Stimulated activated CD4-positive, alpha-beta T cell treated with anti-CD3 and anti-CD28 coated beads, TNF-alpha, amount 100 ng/mL, for 4 hours (primary cell): ENCODE measurements around the gene EBI3.
"Not testable (repeated sequence)": the region's sequence is repeated elsewhere in the genome, so short reads cannot be mapped to it uniquely, and the experiment has no call there.

Experiments
- DNase-seq, 3 experiments: peaks; one replicate each; pipeline ENCODE4 v3.0.0-alpha.2; 2020; ENCODE audit warnings: low read depth in 3 of 3

The EBI3 gene

DNA sequence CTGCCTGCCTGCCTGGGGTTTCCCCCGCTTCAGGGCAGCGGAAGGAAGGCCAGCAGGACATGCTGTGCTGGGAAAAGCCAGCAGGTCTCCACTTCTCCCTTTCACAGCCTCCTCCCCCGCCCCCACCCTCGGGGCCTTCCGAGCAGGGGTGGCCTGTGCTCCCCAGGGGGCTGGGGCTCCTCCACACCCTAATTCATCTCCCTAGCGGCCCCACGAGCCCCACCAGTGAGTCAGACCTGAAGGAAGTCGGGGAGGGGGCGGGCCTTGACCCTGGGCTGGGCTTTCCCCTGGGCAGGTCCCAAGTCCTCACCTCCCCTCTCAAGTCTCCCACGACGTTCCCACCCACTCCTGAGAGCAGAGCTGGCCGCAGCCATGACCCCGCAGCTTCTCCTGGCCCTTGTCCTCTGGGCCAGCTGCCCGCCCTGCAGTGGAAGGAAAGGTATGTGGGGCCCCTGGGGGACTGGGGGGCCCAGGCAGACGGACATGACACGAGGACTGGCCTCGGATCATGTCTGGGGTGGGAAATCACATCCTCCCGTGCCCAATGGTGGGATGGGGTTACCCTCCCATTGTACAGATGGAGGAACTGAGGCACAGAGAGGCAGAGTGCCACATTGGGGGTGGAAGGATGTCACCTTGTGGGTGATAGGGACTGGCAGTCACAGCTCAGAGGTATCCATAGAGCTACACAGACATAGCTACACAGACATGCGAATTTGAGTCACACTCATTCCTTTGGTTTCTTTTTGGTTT is at the start of gene EBI3:
Gene EBI3, plus strand, starts transcription at position 345 of the 753 bp plus-strand sequence. Its CDS starts 28 bp downstream, at position 373.
- peak in 1 of 3 experiments; percentile 25 for DNase-seq

DNA sequence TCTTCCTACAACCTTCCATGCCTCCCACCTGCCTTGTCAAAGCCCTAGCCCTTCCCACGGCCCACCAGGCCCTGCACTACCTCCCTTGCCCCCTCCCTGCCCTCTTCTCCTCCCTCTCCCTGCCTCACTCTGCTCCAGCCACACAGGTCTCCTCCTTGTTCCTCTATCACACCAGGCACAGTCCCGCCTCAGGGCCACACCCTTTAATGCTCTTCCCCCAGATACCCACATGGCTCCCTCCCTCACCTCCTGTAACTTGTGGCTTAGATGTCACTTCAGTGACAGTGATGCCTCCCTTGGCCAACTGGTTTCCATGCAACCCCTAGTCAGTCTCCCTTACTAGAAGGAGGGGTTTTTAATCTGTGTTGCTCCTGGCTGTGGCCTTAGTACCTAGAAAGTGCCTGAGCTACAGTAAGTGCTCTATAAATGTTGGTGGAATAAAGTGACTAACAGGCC is 48.2 kb upstream of the EBI3 start:
- DNase-seq: no peak

DNA sequence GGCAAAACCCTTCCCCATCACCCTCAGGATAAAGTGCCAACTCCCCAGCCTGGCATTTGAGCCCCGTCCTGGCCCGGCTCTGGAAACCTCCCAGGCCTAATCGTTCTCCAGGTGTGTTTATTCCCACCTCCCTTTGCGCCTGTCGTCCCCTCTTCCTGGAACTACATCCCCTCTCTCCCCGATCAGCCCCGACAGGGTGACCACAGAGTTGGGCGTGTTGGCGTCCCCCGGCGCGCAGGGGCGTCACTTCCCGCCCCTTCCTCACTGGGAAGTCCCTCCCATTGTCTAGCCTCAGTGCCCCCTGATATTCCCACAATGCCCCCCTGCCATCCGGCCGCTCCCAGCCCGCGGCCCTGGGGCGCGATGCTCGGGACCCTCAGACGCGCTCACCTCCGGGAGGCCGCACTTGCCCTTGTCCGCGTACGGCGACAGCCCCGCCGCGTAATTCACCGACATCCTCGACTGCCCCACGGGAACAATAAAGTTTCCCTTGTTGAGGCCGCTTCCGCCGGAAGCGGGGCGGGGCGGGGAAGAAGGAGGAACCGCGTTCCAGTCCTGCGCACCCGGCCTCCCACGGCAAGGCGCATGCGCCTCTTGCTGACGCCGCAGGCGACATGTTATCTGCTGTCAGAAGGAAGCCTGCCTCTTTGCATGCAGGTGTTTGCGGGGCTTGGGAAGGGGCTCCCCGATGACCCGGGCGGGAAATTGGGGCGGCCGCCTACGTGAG is 47.1 kb upstream of the EBI3 start, which contains the start of the genes ANKRD24 and SIRT6:
Gene ANKRD24, plus strand, starts transcription at position 606 of the 727 bp plus-strand sequence. CDS start 3,737 bp downstream, outside the sequence.
Gene SIRT6, minus strand, starts transcription at position 480 of the 727 bp plus-strand sequence. Its CDS starts 24 bp downstream, at position 456.
- peak; percentile 90 to 93 (median 92) for DNase-seq

DNA sequence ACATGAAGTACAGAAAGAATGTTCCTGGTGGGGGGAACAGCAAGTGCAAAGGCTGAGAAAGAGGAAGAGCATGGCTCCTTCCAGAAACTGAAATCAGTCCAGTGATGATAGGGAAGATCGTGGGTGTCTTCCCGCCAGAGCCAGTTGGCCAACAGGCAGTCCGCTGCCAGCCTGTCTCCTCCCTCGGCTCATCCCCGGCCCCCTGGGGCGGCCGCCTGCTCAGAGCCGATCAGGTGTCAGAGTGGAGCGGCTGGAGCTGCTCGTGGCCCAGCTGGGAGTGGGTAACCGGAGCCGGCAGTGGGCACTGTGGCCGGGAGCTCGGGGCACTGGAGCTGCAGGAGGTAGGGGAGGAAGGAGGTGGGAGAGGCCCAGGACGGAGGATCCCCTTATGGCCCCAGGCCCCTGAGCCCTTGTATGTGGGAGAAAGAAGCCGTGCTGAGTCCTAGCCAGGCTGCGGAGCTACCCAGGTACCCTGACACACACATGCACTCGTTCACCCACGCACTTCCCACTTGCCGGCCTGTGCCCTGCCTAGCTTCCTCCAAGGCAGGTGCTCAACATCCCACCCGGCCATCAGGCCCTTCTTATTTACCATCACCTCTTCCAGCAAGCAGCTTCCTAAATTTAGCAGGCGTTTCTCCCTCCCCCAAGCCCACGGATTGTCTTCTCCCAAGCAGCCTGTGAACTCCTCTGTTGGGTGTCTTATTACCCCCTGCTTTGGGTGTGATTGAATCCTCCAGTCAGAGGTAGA is 45.2 kb upstream of the EBI3 start:
- DNase-seq: no peak

DNA sequence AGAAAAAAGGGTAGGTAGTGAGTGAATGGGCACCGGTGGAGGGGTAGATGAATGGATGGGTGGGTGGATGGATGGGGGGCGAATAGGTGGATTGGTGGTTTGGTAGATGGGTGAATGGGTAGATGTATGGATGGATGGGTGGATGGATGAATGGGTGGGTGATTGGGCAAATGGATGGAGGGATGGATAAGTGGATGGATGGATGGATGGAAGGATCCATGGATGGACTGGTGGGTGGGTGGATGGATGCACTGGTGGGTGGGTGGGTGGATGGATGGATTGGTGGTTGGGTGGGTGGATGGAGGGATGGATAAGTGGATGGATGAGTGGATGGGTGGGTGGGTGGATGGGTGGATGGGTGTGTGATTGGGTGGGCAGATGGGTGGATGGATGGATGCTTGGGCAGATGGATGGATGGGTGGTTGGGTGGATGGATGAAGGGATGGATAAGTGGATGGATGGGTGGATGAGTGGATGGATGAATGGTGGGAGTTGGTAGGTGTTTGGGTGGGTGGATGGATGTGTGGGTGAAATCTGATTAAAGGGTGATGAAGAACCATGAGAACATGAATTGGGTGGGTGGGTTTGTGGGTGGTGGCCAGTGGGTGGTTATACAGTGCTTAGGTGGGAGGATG is 44.5 kb upstream of the EBI3 start:
- no peak for DNase-seq

DNA sequence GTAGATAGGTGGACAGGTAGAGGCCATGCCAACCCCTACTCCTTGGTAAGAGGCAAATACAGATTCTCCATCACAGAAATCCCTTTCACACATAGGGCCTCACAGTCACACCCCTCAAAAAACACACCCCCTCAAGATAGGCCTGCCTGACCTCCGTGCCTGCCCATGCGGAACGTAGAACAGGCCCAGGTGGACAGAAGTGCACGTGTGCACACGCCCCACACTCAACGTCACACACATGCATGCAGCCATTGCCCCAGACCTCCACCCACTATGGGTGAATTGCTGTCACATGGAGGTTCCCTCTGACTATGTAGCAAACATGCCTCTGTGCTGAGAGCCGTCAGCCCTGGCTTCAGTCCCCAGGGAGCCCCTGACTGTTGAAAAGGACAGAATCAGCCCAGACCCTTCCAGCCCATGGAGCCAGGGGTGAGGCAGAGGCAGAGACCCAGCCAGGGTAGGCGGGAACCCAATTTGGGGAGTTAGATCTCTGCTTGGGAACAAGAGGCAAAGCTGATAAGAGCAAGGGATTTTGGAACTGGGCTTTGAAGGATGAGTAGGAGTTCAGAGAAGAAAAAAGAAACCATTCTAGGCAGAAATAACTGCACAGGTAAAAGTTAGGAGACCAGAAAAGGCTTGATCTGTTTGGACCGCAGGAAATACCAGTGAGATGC is 43.8 kb upstream of the EBI3 start:
- DNase-seq: no peak

DNA sequence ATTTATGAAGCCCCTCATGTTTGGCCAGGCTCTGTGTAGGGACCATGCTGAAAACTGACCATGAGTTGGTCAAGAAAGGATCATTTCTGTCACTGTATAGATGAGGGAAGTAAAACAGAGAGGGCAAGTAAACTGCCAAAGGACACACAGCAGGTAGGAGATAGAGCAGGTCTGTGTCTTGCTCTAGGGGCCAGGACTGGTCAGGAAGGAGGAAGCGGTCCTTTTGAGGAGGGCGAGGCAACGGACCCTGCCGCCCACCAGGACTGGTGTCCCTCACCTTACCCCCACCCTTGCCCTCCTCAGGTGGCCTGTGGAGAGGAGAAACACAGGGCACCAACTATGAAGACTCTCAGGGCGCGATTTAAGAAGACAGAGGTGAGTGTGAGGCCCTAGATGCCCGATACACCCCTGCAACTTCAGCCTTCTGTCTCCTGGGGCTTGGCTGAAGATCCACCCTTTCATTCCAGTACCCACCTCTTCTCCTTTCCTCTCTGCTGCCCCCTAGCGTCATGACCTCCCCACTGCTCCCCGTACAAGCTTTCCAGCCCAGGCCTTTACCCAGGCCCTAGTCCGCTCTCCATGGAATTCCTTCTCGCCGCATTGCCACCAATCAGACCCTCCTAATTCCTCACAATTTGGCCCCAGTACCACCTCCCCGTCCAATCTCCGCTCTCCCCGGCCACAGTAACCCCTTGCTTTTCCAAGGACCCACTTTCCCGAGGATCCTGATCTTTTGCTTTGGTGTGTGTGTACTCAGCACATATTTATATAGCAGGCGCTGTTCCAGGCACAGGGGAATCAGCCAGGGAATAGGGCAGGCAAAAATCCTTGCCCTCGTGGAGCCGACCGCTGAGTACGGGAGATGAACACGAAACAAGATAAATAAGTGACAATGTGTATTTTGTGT is 43.0 kb upstream of the EBI3 start:
- DNase-seq: peak; percentile 56 to 69 (median 64)

DNA sequence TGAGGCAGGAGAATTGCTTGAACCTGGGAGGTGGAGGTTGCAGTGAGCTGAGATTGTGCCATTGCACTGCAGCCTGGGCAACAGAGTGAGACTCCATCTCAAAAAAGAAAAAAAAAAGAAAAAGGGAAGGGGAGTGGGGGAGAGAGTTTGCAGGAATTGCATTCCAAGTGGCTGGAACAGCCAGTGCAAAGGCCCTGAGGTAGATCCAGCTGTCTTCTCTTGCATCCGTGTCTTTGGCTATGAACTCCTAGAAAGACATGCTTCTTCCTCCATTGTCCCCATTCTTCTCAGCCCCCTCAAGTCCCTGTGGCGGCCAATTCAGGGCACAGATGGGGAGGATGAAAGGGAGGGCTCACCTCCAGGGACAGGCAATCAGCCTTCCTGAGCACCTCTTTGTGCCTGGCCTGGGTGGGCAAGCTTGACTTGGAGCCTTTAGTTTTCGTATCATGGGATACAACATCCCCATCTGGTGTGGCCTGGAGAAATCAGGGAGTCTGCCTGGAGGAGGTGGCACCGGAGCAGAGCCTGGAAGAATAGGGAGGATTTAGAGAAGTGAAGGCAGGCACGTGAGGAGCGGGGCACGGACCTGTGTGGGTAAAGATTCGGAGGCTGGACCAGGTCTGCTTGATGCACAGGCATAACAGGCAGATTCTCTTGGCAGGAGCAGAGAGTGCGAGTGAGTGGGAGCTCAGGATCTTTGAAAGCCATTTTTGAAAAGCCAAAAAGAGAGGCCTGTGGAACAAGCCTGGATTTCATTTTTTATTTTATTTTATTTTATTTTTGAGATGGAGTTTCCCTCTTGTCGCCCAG is 41.8 kb upstream of the EBI3 start:
- no peak for DNase-seq

DNA sequence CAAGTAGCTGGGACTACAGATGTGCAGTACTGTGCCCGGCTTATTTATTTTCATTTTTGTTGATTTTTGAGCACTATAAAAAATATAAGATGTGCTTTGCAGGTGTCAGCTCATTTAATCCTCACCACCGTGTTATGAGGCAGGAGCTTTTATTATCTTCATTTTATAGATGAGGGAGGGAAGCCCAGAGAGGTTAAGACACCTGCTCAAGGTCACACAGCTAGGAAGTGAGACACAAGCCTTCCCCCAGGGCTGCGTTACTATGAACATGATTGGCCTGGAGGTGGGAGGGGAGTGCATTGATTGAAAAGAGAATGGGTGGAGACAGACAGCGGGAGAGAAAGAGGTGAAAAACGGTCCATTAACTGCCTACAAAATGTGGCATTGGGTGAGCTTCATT is 39.7 kb upstream of the EBI3 start:
- no peak for DNase-seq

DNA sequence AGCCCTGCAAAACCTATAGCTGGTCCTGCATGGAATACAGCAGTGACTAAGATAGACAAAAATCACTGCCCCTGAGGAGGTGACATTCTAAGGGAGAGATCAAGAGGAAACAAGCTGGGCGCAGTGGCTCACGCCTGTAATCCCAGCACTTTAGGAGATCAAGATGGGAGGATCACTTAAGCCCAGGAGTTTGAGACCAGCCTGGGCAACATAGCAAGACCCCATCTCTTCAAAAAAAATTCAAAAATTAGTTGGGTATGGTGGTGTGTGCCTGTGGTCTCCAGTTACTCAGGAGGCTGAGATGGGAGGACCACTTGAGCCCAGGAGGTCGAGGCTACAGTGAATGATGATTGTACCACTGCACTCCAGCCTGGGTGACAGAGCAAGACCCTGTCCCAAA is 36.8 kb upstream of the EBI3 start:
- DNase-seq: not testable (repeated sequence)

DNA sequence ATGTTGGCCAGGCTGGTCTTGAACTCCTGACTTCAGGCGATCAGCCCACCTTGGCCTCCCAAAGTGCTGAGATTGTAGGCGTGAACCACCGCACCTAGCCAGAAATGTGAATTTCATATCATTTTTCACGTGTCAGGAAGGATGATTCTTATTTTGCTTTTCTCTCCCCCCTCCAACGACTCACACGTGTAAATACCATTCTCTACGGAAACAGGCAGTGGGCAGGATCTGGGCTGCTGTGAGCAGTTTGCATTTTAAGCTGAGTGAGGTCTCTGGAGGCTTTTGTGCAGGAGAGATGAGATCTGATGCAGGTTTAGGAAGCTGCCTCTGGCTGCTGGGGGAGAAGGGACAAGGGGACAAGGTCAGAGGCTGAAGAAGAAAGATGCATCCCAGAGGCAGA is 35.0 kb upstream of the EBI3 start:
- no peak for DNase-seq

DNA sequence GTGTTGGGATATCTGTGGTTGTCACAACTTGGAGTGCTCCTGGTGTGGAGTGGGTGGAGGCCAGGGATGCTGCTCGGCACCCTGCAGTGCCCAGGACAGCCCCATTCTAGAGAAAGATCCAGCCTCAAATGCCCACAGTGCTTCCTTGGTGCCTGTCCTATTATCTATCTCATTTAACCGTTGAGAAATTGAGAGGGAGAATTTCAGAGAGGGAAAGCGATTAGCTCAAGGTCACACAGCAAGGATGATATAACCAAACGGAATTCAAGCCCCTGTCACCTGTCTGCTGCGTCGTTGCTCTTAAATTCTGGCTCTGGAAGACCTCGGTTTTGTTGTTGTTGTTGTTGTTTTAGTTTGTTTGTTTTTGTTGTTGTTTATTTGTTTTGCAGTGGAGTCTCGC is 33.3 kb upstream of the EBI3 start:
- DNase-seq: no peak

DNA sequence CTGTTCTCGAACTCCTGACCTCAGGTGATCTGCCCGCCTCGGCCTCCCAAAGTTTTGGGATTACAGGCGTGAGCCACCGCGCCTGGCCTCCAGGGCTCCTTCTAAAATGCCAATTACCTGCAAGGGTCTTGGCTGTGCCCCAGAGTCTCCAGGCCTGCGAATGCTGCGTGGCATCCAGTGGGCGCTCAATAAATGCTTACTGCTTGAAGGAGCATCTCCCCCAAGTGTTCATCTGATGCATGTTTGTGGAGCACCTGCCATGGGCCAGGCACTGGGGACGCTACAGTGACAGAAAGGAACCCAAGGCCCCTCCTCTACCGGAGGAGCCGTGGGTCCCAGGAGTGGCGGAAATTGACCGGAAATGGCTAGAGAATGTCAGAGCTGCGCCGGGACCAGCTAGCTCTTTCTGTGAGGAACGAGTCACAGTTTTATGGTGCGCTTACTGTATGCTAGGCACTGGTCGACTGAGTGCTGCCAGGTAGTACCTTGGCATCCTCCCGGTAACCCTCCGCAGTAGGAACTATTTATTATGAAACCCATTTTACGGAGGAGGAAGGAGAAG is 32.7 kb upstream of the EBI3 start:
- no peak for DNase-seq

DNA sequence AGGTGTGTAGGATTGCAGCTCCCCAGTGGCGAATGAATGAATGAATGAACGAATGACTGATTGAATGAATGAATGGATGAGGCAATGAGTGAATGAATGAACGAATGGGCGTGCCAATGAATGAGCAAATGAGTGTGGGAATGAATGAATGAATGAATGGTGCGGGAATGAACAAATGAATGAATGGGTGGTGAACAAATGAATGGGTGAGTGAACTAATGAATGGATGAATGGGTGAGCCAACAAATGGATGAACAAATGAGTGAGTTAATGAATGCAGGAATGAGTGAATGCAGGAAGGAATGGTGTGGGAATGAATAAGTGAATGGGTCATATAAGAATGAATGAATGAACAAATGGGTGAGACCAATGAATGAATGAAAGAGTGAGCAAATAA is 32.1 kb upstream of the EBI3 start:
- no peak for DNase-seq

DNA sequence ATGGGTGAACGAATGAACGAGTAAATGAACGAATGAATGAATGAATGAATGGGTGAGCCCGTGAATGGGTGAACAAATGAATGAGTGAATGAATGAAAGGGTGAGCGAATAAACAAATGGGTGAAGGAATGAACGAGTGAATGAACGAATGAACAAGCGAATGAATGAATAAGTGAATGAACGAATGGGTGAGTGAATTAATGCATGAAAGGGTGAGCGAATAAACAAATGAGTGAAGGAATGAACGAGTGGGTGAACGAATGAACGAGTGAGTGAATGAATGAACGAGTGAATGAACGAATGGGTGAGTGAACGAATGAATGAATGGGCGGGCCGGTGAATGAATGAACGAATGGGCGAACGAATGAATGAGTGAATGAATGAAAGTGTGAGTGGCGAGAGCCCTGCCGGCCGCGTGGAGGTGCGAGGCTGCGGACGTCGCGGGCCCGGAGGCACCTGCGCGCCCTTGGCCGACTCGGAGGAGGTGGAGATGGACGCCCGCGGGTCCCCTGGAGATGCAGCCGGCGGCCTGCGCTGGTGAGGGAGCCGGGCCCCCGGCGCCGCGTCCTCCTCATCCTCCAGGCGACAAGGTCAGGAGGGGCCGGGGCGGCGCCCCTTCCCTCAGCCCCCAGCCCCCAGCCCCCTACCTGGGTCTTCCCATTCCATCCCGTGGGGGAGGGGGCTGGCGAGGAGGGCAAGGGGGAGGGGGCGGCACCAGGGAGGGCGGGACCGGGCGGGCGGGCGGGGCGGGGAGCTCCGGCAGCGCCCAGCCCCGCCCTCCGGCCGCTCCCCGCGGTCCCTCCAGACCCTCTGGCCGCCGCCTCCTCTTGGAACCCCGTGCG is 31.5 kb upstream of the EBI3 start:
- no peak for DNase-seq

DNA sequence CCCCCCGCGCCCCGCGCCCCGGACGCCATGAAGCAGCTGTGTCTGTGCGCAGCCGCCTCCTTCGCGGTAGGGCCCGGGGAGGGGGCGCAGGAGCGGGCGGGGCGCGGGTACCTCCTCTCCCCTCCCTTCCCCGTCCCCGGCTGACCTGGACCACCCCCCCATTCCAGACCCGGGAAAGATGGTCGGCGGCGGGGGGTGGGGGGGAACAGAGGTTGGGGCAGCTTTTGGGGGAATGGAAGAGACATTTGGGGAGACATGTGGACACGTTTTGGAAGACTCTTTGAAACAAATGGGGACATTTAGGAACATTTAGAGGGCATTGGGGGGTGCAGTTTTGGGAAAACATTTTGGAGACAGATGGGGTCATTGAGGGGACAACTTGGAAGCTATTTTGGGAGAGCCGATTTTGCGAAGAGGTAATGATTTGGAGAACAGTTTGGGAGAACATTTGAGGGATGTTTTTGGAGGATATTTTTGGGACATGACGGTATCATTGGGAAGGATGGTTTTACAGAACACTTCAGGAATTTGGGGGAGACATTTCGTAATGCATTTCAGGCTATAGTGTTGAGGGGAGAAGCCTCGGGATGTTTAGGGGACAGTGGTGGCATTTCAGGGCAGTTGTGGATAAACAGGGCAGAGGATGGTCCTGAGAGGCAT is 30.7 kb upstream of the EBI3 start:
- DNase-seq: no peak

DNA sequence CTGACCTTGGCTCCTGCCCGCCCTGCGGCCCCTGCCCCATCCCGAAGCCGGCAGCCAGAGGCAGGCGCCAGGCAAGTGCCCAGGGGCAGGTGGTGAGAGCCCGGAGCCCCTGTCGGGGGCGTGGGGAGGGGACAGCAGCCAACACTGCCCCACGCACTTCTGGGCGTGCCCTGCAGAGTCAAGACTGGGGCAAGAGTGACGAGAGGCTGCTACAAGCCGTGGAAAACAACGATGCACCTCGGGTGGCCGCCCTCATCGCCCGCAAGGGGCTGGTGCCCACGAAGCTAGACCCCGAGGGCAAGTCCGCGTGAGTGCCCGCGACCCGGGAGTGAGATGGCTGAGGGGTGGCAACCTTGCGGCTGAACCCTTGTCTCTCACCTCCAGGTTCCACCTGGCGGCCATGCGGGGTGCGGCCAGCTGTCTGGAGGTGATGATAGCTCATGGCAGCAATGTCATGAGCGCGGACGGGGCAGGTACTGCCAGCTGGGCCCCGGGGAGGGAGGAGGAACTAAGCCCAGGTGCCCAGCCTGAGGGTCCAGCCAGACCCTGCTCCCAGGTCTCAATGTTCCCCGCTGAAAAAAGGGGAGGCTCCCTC is 29.5 kb upstream of the EBI3 start:
- DNase-seq: no peak
